ENCODE data around the gene CCDC102A. TPM values are rescaled to one million over a fixed set of nuclear protein-coding genes. Genes with fewer than 3 reads are reported as not detected.

Gene CCDC102A
- total RNA-seq, 1 experiment from 2014 or later: 5.2 TPM

GRCh38 chr16:57536306-57537193 lies at the start of gene CCDC102A (continued):
- TF ChIP-seq, protein P1, sequence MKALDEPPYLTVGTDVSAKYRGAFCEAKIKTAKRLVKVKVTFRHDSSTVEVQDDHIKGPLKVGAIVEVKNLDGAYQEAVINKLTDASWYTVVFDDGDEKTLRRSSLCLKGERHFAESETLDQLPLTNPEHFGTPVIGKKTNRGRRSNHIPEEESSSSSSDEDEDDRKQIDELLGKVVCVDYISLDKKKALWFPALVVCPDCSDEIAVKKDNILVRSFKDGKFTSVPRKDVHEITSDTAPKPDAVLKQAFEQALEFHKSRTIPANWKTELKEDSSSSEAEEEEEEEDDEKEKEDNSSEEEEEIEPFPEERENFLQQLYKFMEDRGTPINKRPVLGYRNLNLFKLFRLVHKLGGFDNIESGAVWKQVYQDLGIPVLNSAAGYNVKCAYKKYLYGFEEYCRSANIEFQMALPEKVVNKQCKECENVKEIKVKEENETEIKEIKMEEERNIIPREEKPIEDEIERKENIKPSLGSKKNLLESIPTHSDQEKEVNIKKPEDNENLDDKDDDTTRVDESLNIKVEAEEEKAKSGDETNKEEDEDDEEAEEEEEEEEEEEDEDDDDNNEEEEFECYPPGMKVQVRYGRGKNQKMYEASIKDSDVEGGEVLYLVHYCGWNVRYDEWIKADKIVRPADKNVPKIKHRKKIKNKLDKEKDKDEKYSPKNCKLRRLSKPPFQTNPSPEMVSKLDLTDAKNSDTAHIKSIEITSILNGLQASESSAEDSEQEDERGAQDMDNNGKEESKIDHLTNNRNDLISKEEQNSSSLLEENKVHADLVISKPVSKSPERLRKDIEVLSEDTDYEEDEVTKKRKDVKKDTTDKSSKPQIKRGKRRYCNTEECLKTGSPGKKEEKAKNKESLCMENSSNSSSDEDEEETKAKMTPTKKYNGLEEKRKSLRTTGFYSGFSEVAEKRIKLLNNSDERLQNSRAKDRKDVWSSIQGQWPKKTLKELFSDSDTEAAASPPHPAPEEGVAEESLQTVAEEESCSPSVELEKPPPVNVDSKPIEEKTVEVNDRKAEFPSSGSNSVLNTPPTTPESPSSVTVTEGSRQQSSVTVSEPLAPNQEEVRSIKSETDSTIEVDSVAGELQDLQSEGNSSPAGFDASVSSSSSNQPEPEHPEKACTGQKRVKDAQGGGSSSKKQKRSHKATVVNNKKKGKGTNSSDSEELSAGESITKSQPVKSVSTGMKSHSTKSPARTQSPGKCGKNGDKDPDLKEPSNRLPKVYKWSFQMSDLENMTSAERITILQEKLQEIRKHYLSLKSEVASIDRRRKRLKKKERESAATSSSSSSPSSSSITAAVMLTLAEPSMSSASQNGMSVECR (CRISPR knock-in tag; IDR thresholded peaks at IDR 0.05; ENCODE audit: borderline replicate concordance): no peak
- TF ChIP-seq NR3C1 (CRISPR knock-in tag; conservative IDR thresholded peaks at IDR 0.05; ENCODE audit: low read depth): no peak

DNA sequence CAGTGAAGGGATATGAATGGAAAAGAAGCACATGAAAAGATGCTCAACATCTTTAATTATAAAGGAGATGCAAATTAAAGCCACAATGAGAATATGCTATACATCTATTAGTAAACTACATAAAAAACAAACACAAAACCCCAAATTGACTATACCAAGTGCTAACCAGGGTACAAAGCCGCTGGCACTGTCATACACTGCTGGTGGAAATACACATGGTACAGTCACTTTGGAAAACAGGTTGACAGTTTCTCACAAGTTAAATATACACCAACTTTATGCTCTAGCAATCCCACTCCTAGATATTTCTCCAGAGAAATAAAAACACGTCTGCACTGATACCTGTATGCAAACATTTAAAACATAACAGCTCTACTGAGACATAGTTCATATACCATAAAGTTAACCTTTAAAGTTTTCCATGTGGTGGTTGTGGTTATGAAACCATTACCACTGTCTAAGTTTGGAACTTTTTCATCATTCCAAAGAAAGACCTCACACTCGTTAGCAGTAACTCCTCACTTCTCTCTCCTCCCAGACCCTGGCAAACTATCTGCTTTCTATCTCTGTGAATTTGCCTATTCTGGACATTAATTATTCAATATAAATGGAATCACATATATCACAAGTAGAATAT lies 48.8 kb upstream of the CCDC102A start:
- H3K27me3 Mint-ChIP-seq (ENCODE audit: low read depth): peaks cover 57% of the 10 kb centered on the region
- ChIA-PET CTCF (interaction anchor here (0.7 to 1.3 kb wide), 2 partner anchors 9 to 15 kb away, joined by 4 to 5 read pairs; no protein-coding TSS in a partner anchor), POLR2A (interaction anchor here (0.7 kb wide), 1 partner anchor 62 kb away, joined by 6 read pairs; no protein-coding TSS in a partner anchor)
- TF ChIP-seq SMAD4 (CRISPR knock-in tag; IDR thresholded peaks at IDR 0.05): no peak
- TF ChIP-seq USF2 (CRISPR knock-in tag; IDR thresholded peaks at IDR 0.05): no peak
- TF ChIP-seq PREB (CRISPR knock-in tag; IDR thresholded peaks at IDR 0.05; ENCODE audit: borderline replicate concordance): no peak
- TF ChIP-seq TP53 (CRISPR knock-in tag; IDR thresholded peaks at IDR 0.05): no peak
- TF ChIP-seq PRRX2 (CRISPR knock-in tag; IDR thresholded peaks at IDR 0.05): no peak
- no peak for TF ChIP-seq JUN (CRISPR knock-in tag; IDR thresholded peaks at IDR 0.05)
- no peak for TF ChIP-seq AFF4 (CRISPR knock-in tag; IDR thresholded peaks at IDR 0.05; ENCODE audit: borderline replicate concordance)
- no peak for TF ChIP-seq ATF1 (CRISPR knock-in tag; IDR thresholded peaks at IDR 0.05)
- no peak for TF ChIP-seq TEAD1 (CRISPR knock-in tag; IDR thresholded peaks at IDR 0.05)
- no peak for ATAC-seq
- no peak overlapping the region for H3K27ac Mint-ChIP-seq
- H3K4me1 Mint-ChIP-seq: no peaks in the 10 kb centered on the region
- peaks cover 13% of the 10 kb centered on the region for H3K9me3 Mint-ChIP-seq
- DNase-seq (ENCODE audit: low spot score): no peak
- H3K36me3 Mint-ChIP-seq: no peaks in the 10 kb centered on the region
- H3K4me3 Mint-ChIP-seq: no peak overlapping the region

GRCh38 chr16:57579361-57579665 lies 42.9 kb upstream of the CCDC102A start:
- ATAC-seq: no peak
- no peak for DNase-seq (ENCODE audit: low spot score)
- Mint-ChIP-seq H3K4me1 (no peaks in the 10 kb centered on the region), H3K4me3 (no peak overlapping the region), H3K36me3 (no peaks in the 10 kb centered on the region), H3K27me3 (ENCODE audit: low read depth) (peaks cover 30% of the 10 kb centered on the region), H3K27ac (no peak overlapping the region), H3K9me3 (no peaks in the 10 kb centered on the region)
- ChIA-PET CTCF (no interaction called here), POLR2A (no interaction called here)
- TF ChIP-seq NR1H2 (CRISPR knock-in tag; IDR thresholded peaks at IDR 0.05) (no peak), ZNF671 (CRISPR knock-in tag; IDR thresholded peaks at IDR 0.05) (no peak), SP1 (CRISPR knock-in tag; conservative IDR thresholded peaks at IDR 0.05) (no peak), ZNF423 (CRISPR knock-in tag; IDR thresholded peaks at IDR 0.05) (no peak), E2F4 (CRISPR knock-in tag; IDR thresholded peaks at IDR 0.05; ENCODE audit: borderline replicate concordance, low read depth) (no peak), NFE2L1 (CRISPR knock-in tag; IDR thresholded peaks at IDR 0.05) (no peak)
- TF ChIP-seq, protein P2, sequence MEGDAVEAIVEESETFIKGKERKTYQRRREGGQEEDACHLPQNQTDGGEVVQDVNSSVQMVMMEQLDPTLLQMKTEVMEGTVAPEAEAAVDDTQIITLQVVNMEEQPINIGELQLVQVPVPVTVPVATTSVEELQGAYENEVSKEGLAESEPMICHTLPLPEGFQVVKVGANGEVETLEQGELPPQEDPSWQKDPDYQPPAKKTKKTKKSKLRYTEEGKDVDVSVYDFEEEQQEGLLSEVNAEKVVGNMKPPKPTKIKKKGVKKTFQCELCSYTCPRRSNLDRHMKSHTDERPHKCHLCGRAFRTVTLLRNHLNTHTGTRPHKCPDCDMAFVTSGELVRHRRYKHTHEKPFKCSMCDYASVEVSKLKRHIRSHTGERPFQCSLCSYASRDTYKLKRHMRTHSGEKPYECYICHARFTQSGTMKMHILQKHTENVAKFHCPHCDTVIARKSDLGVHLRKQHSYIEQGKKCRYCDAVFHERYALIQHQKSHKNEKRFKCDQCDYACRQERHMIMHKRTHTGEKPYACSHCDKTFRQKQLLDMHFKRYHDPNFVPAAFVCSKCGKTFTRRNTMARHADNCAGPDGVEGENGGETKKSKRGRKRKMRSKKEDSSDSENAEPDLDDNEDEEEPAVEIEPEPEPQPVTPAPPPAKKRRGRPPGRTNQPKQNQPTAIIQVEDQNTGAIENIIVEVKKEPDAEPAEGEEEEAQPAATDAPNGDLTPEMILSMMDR (IDR thresholded peaks at IDR 0.05): no peak

Data from WTC11 (cell line).